ENCODE data around the gene MBD5. TPM values are rescaled to one million over a fixed set of nuclear protein-coding genes. Genes with fewer than 3 reads are reported as not detected.

The MBD5 gene
- total RNA-seq, 1 donor from 2014 or later, result 44.9 TPM

GRCh38 chr2:148451046-148451445 lies 430.2 kb downstream of the MBD5 start:
- Mint-ChIP-seq H3K36me3 (ENCODE audit: unreplicated experiment) (no peaks in the 10 kb centered on the region), H3K4me1 (ENCODE audit: unreplicated experiment) (no peaks in the 10 kb centered on the region), H3K9me3 (ENCODE audit: unreplicated experiment) (no peaks in the 10 kb centered on the region), H3K4me3 (ENCODE audit: unreplicated experiment) (no peak overlapping the region), H3K27ac (ENCODE audit: unreplicated experiment) (no peak overlapping the region), H3K27me3 (ENCODE audit: unreplicated experiment) (no peaks in the 10 kb centered on the region)
- TF ChIP-seq CTCF (IDR thresholded peaks at IDR 0.05), result no peak
- DNase-seq (ENCODE audit: extremely low spot score, unreplicated experiment), result no peak

GRCh38 chr2:148455791-148456190 lies 434.9 kb downstream of the MBD5 start:
- Mint-ChIP-seq H3K36me3 (ENCODE audit: unreplicated experiment) (no peaks in the 10 kb centered on the region), H3K27ac (ENCODE audit: unreplicated experiment) (no peak overlapping the region), H3K4me3 (ENCODE audit: unreplicated experiment) (no peak overlapping the region), H3K4me1 (ENCODE audit: unreplicated experiment) (peaks cover 16% of the 10 kb centered on the region), H3K27me3 (ENCODE audit: unreplicated experiment) (no peaks in the 10 kb centered on the region), H3K9me3 (ENCODE audit: unreplicated experiment) (no peaks in the 10 kb centered on the region)
- DNase-seq (ENCODE audit: extremely low spot score, unreplicated experiment), result no peak
- no peak for TF ChIP-seq CTCF (IDR thresholded peaks at IDR 0.05)

GRCh38 chr2:148458171-148458570 lies 437.3 kb downstream of the MBD5 start:
- H3K9me3 Mint-ChIP-seq (ENCODE audit: unreplicated experiment), result no peaks in the 10 kb centered on the region
- DNase-seq (ENCODE audit: extremely low spot score, unreplicated experiment), result no peak
- no peak overlapping the region for H3K4me3 Mint-ChIP-seq (ENCODE audit: unreplicated experiment)

GRCh38 chr2:148459377-148459778 lies 438.5 kb downstream of the MBD5 start:
- Mint-ChIP-seq H3K4me1 (ENCODE audit: unreplicated experiment) (peaks cover 19% of the 10 kb centered on the region), H3K36me3 (ENCODE audit: unreplicated experiment) (no peaks in the 10 kb centered on the region), H3K4me3 (ENCODE audit: unreplicated experiment) (no peak overlapping the region), H3K27me3 (ENCODE audit: unreplicated experiment) (no peaks in the 10 kb centered on the region), H3K27ac (ENCODE audit: unreplicated experiment) (no peak overlapping the region), H3K9me3 (ENCODE audit: unreplicated experiment) (no peaks in the 10 kb centered on the region)
- no peak for TF ChIP-seq CTCF (IDR thresholded peaks at IDR 0.05)
- no peak for DNase-seq (ENCODE audit: extremely low spot score, unreplicated experiment)

More at GRCh38 chr2:148458171-148458570, 437.3 kb downstream of the MBD5 start:
- Mint-ChIP-seq H3K27ac (ENCODE audit: unreplicated experiment) (no peak overlapping the region), H3K27me3 (ENCODE audit: unreplicated experiment) (no peaks in the 10 kb centered on the region), H3K4me1 (ENCODE audit: unreplicated experiment) (peaks cover 19% of the 10 kb centered on the region), H3K36me3 (ENCODE audit: unreplicated experiment) (no peaks in the 10 kb centered on the region)
- no peak for TF ChIP-seq CTCF (IDR thresholded peaks at IDR 0.05)

GRCh38 chr2:148461876-148462275 lies 441.0 kb downstream of the MBD5 start:
- peaks cover 19% of the 10 kb centered on the region for H3K4me1 Mint-ChIP-seq (ENCODE audit: unreplicated experiment)
- no peak for DNase-seq (ENCODE audit: extremely low spot score, unreplicated experiment)
- H3K27me3 Mint-ChIP-seq (ENCODE audit: unreplicated experiment), result no peaks in the 10 kb centered on the region
- H3K27ac Mint-ChIP-seq (ENCODE audit: unreplicated experiment), result no peak overlapping the region
- H3K4me3 Mint-ChIP-seq (ENCODE audit: unreplicated experiment), result no peak overlapping the region
- no peak for TF ChIP-seq CTCF (IDR thresholded peaks at IDR 0.05)
- no peaks in the 10 kb centered on the region for H3K9me3 Mint-ChIP-seq (ENCODE audit: unreplicated experiment)
- H3K36me3 Mint-ChIP-seq (ENCODE audit: unreplicated experiment), result no peaks in the 10 kb centered on the region

Measured in osteocyte (in vitro differentiated cells).